Karpas-422 (cell line): ENCODE measurements around the gene ANKS1B. TPM values are rescaled to one million over a fixed set of nuclear protein-coding genes. Genes with fewer than 3 reads are reported as not detected.
"Not testable (repeated sequence)": the region's sequence is repeated elsewhere in the genome, so short reads cannot be mapped to it uniquely, and the experiment has no call there.

Source experiments
- DNase-seq: peaks from one replicate; pipeline ENCODE4 v3.0.0-alpha.2; 2015
- H2AFZ ChIP-seq: fragments of 200-600 bp; sonication (generic); 2 replicates; pipeline ENCODE4 v1.6.1; 2014; ENCODE audit warnings: antibody characterized with exemption, low read length, mixed read lengths
- H3K27ac ChIP-seq: fragments of 200-600 bp; sonication (generic); 2 replicates; pipeline ENCODE4 v1.5.1; 2014; ENCODE audit warnings: mild to moderate bottlenecking, low read length, moderate library complexity
- H3K27me3 ChIP-seq: fragments of 200-600 bp; sonication (generic); 2 replicates; pipeline ENCODE4 v1.6.1; 2014; ENCODE audit warnings: low read length, mixed read lengths
- H3K36me3 ChIP-seq: fragments of 200-600 bp; sonication (generic); 2 replicates; pipeline ENCODE4 v1.6.1; 2014; ENCODE audit warnings: low read length, mixed read lengths; ENCODE audit not compliant: insufficient read depth
- H3K4me1 ChIP-seq: fragments of 200-600 bp; sonication (generic); 2 replicates; pipeline ENCODE4 v1.6.1; 2014; ENCODE audit warnings: mild to moderate bottlenecking, low read length, mixed read lengths
- H3K4me2 ChIP-seq: fragments of 200-600 bp; sonication (generic); 2 replicates; pipeline ENCODE4 v1.6.1; 2014; ENCODE audit warnings: low read length, low read depth, mild to moderate bottlenecking; ENCODE audit not compliant: poor library complexity, severe bottlenecking
- H3K4me3 ChIP-seq: fragments of 200-600 bp; sonication (generic); 2 replicates; pipeline ENCODE4 v1.5.1; 2014; ENCODE audit warnings: mild to moderate bottlenecking, antibody characterized with exemption, low read length, mixed read lengths
- H3K79me2 ChIP-seq: fragments of 200-600 bp; sonication (generic); 2 replicates; pipeline ENCODE4 v1.6.1; 2014; ENCODE audit warnings: mild to moderate bottlenecking, low read length, mixed read lengths
- H3K9ac ChIP-seq: fragments of 200-600 bp; sonication (generic); 2 replicates; pipeline ENCODE4 v1.6.0; 2014; ENCODE audit warnings: low read length
- H3K9me2 ChIP-seq: fragments of 200-600 bp; sonication (generic), shearing (Covaris generic); replicated peaks from 2 replicates; pipeline ENCODE4 v1.6.0; 2014; ENCODE audit warnings: mild to moderate bottlenecking, low read length, moderate library complexity; ENCODE audit not compliant: insufficient read depth
- H3K9me3 ChIP-seq: fragments of 300-700, 200-600 bp; sonication (generic); 2 replicates; pipeline ENCODE4 v1.6.1; 2014; ENCODE audit warnings: low read length, mixed read lengths
- H4K20me1 ChIP-seq: fragments of 200-600 bp; sonication (generic); 2 replicates; pipeline ENCODE4 v1.6.1; 2014; ENCODE audit warnings: mild to moderate bottlenecking, antibody characterized with exemption, low read length, low read depth; ENCODE audit not compliant: insufficient read depth
- total RNA-seq: library from RNA; depleted of rRNA; stranded (reverse); fragments of >200 nt; shearing (Covaris generic); gene quantifications from 2 replicates; pipeline ENCODE4 v1.2.3, GENCODE V29; 2014; ENCODE audit warnings: low replicate concordance

The ANKS1B gene
- total RNA-seq, 1 experiment from 2014 or later = 23.4 TPM

GRCh38 chr12:98769068-98769467 lies 1215.7 kb downstream of the ANKS1B start:
- no peak overlapping the region for H3K4me2 ChIP-seq
- H3K79me2 ChIP-seq = no peaks in the 10 kb centered on the region
- no peaks in the 10 kb centered on the region for H3K9me3 ChIP-seq
- H3K9me2 ChIP-seq = no peaks in the 10 kb centered on the region
- DNase-seq = no peak
- H3K4me1 ChIP-seq = no peaks in the 10 kb centered on the region; the same call in 1 of the 2 replicates
- H2AFZ ChIP-seq = no peak overlapping the region
- no peaks in the 10 kb centered on the region for H4K20me1 ChIP-seq
- H3K36me3 ChIP-seq = no peaks in the 10 kb centered on the region
- H3K27me3 ChIP-seq = no peaks in the 10 kb centered on the region
- H3K9ac ChIP-seq = no peak overlapping the region
- H3K4me3 ChIP-seq = no peak overlapping the region
- no peak overlapping the region for H3K27ac ChIP-seq

GRCh38 chr12:98767248-98767647 lies 1217.5 kb downstream of the ANKS1B start:
- Histone ChIP-seq H3K4me3 (no peak overlapping the region), H3K9me3 (no peaks in the 10 kb centered on the region), H3K9me2 (no peaks in the 10 kb centered on the region), H3K36me3 (no peaks in the 10 kb centered on the region), H3K27me3 (no peaks in the 10 kb centered on the region), H3K79me2 (no peaks in the 10 kb centered on the region), H3K4me1 (no peaks in the 10 kb centered on the region; the same call in 1 of the 2 replicates), H3K4me2 (no peak overlapping the region), H3K27ac (no peak overlapping the region), H2AFZ (no peak overlapping the region), H3K9ac (no peak overlapping the region), H4K20me1 (no peaks in the 10 kb centered on the region)
- DNase-seq = no peak

DNA sequence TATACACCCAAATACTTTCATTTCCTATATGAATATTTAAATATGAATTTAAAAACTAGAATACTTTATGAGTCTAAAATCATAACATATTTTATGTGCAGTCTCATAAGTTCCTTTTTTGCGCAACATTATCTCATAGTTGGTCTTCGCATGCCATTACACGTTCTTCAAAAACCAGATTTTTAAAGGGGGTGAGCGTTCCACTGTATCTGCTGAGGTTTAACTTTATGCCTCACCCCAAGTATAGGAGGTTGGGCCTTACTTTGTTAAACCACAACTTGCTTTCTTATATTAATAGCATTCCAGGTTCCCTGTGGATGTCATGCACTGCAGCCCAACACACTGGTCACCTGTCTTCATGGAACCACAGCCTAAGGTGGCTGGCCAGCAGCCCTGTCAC lies 1221.1 kb downstream of the ANKS1B start:
- no peak for DNase-seq
- no peaks in the 10 kb centered on the region for H3K9me3 ChIP-seq
- H3K9ac ChIP-seq = no peak overlapping the region
- H3K27me3 ChIP-seq = no peaks in the 10 kb centered on the region
- no peak overlapping the region for H3K4me3 ChIP-seq
- H3K4me1 ChIP-seq = no peaks in the 10 kb centered on the region
- no peak overlapping the region for H3K27ac ChIP-seq
- H2AFZ ChIP-seq = no peak overlapping the region
- no peaks in the 10 kb centered on the region for H4K20me1 ChIP-seq
- H3K36me3 ChIP-seq = no peaks in the 10 kb centered on the region
- H3K79me2 ChIP-seq = no peaks in the 10 kb centered on the region
- H3K4me2 ChIP-seq = no peak overlapping the region
- no peaks in the 10 kb centered on the region for H3K9me2 ChIP-seq

DNA sequence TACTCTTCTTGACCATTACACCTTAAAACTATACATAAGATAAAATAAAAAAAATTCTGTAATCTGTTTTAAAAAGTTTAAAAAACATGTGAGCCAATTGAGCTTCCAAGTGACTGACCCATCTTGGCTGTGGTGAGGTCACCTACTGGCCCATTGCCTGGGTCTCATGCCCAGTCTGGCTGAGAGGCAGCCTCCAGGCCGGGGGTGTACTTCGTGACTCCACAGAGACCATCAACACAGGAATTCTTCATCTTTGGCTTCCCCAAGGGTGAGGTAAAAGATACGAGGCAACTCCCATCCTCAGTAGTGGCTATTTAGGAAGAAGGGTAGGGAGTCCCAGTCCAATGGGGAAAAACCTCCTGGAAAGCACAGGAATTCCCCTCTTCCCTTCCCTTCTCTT lies 1226.4 kb downstream of the ANKS1B start:
- no peak for DNase-seq
- Histone ChIP-seq H3K9me3 (no peaks in the 10 kb centered on the region), H3K27me3 (no peaks in the 10 kb centered on the region), H3K4me2 (no peak overlapping the region), H3K4me3 (no peak overlapping the region), H3K27ac (no peak overlapping the region), H3K9me2 (no peaks in the 10 kb centered on the region), H3K79me2 (no peaks in the 10 kb centered on the region), H4K20me1 (no peaks in the 10 kb centered on the region), H3K36me3 (no peaks in the 10 kb centered on the region), H3K4me1 (peaks cover 8% of the 10 kb centered on the region), H2AFZ (no peak overlapping the region), H3K9ac (no peak overlapping the region)

DNA sequence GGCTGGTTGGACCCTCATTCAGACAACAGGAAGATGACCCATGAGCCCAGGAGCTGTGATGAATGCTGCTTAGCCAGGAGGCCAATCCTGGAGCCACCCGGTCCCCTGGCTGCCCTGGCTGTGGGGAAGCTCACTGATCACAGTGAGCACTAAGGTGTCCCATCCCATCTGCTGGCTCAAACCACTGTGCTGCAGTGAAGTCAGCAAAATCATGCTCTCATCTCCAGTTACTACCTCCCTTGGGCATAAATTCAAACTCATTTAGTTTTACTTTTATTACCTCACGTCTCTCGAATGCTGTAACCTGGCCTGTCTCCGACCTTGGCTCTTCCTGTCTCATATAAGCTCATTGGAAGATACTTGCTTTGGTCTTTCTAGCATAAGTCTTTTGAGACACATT lies 1227.3 kb downstream of the ANKS1B start:
- Histone ChIP-seq H3K4me2 (peak overlapping the region; percentile 4), H3K9me3 (no peaks in the 10 kb centered on the region), H2AFZ (no peak overlapping the region), H3K9ac (no peak overlapping the region), H3K9me2 (no peaks in the 10 kb centered on the region), H3K4me1 (peaks cover 8% of the 10 kb centered on the region), H3K27me3 (no peaks in the 10 kb centered on the region), H3K36me3 (no peaks in the 10 kb centered on the region), H4K20me1 (no peaks in the 10 kb centered on the region), H3K27ac (no peak overlapping the region), H3K79me2 (no peaks in the 10 kb centered on the region), H3K4me3 (no peak overlapping the region)
- peak; percentile 61 for DNase-seq

DNA sequence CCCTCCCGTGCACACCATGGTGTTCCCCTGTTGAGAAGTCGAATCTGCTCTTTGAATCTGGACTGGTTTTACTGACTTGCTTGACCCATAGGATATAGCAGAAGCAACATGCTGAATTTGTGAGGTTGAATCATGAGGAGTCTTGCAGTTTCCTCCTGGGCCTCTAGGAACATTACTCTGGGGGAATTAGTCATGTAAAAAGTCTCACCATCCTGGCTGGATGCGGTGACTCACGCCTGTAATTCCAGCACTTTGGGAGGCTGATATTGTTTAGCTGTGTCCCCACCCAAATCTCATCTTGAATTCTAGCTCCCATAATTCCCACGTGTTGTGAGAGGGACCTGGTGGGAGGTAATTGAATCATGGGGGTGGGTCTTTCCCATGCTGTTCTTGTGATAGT lies 1228.9 kb downstream of the ANKS1B start:
- not testable (repeated sequence) for H3K27me3 ChIP-seq, H4K20me1 ChIP-seq, H3K4me3 ChIP-seq, H3K79me2 ChIP-seq, H3K36me3 ChIP-seq, H3K27ac ChIP-seq, H3K4me1 ChIP-seq, H3K4me2 ChIP-seq, DNase-seq, H3K9ac ChIP-seq, H3K9me3 ChIP-seq, H3K9me2 ChIP-seq, H2AFZ ChIP-seq

- no peak for DNase-seq
- no peak overlapping the region for H3K9ac ChIP-seq
- H3K36me3 ChIP-seq = no peaks in the 10 kb centered on the region
- H3K9me3 ChIP-seq = no peaks in the 10 kb centered on the region
- no peak overlapping the region for H2AFZ ChIP-seq
- no peaks in the 10 kb centered on the region for H3K9me2 ChIP-seq
- no peaks in the 10 kb centered on the region for H3K79me2 ChIP-seq
- H4K20me1 ChIP-seq = no peaks in the 10 kb centered on the region
- no peak overlapping the region for H3K27ac ChIP-seq
- H3K4me2 ChIP-seq = no peak overlapping the region
- H3K4me3 ChIP-seq = no peak overlapping the region
- peaks cover 8% of the 10 kb centered on the region for H3K4me1 ChIP-seq
- H3K27me3 ChIP-seq = no peaks in the 10 kb centered on the region
Measured at GRCh38 chr12:98754095-98754494, 1230.6 kb downstream of the ANKS1B start.

GRCh38 chr12:98752726-98753125 lies 1232.0 kb downstream of the ANKS1B start:
- Histone ChIP-seq H3K4me1 (peaks cover 8% of the 10 kb centered on the region), H4K20me1 (no peaks in the 10 kb centered on the region), H3K9me2 (no peaks in the 10 kb centered on the region), H3K9ac (no peak overlapping the region), H3K36me3 (no peaks in the 10 kb centered on the region), H3K9me3 (no peaks in the 10 kb centered on the region), H3K4me2 (no peak overlapping the region), H3K27ac (no peak overlapping the region), H2AFZ (no peak overlapping the region), H3K79me2 (no peaks in the 10 kb centered on the region), H3K27me3 (no peaks in the 10 kb centered on the region), H3K4me3 (no peak overlapping the region)
- DNase-seq = no peak

DNA sequence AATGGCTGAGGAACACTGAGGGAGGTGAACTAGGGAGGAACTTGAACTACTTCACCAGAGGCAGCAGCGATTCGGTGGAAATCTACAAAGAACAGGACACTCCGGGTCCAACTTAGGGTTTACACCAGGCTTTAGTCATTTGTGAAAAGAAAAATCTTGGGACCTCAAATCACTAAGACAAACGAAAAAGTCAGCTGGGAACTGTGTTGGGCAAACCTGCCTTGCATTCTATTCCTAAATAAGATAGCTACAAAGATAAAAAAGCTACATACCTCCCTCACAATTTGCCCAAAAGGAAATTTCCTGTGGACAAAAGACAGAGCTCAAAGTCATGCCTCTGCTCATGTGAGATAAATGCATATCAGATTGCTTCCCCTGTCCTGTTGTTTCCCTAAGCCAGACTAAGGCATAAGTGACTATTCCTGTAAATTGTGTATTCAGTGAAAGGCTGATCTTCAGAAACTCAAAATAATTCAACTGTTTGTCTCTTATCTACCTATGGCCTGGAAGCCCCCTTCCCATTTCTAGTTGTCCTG lies 1233.1 kb downstream of the ANKS1B start:
- H3K4me1 ChIP-seq = no peaks in the 10 kb centered on the region; the same call in 1 of the 2 replicates
- H2AFZ ChIP-seq = no peak overlapping the region
- H3K27ac ChIP-seq = no peak overlapping the region
- DNase-seq = no peak
- H3K4me2 ChIP-seq = no peak overlapping the region
- H3K9ac ChIP-seq = no peak overlapping the region
- no peaks in the 10 kb centered on the region for H3K9me2 ChIP-seq
- no peak overlapping the region for H3K4me3 ChIP-seq
- no peaks in the 10 kb centered on the region for H3K9me3 ChIP-seq
- H3K79me2 ChIP-seq = no peaks in the 10 kb centered on the region
- H4K20me1 ChIP-seq = no peaks in the 10 kb centered on the region
- H3K36me3 ChIP-seq = no peaks in the 10 kb centered on the region
- H3K27me3 ChIP-seq = no peaks in the 10 kb centered on the region
